Femur (tissue), 1 donor: ENCODE results near the gene HS3ST3A1.

Source experiments
- DNase-seq: peaks from one replicate; pipeline ENCODE4 v3.0.0-alpha.2; 2017

Gene HS3ST3A1

DNA sequence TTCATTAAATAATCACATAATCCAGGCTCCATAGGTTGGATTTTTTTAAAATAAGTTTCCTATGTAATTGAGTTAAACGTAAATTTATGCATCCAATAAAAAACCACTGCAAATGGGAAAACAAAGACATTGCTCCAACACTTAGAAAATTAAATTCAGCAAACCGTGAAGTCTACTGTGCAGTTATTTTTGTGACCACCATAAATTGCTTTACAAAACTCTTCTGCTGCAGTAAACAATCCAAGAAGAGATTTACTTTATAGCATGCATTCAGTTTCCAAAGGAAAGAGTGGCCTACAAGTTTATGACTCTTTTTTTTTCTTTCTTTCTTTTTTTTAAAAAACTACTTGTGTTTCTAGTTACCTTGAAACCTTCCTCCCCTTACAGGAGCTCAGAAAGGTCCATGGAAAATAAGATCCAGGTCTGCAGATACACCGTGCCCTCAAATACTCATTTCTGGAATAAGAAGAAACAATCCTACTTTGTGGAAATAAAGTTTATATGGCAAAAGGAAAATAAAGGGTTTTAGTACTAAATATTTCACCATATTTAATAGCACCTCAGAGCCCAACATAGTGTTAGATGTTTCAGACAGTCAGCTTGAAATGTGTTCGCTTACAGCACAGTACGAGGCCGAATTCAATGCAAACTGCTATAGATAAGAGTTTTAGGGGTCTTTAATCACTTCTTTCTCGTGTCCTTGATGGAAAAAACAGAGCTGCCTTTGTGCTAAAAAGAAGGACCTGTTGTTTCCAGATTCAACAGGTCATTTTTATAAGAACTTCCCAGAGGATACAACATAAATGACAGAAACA is 3.2 kb downstream of the HS3ST3A1 start:
- DNase-seq = no peak

DNA sequence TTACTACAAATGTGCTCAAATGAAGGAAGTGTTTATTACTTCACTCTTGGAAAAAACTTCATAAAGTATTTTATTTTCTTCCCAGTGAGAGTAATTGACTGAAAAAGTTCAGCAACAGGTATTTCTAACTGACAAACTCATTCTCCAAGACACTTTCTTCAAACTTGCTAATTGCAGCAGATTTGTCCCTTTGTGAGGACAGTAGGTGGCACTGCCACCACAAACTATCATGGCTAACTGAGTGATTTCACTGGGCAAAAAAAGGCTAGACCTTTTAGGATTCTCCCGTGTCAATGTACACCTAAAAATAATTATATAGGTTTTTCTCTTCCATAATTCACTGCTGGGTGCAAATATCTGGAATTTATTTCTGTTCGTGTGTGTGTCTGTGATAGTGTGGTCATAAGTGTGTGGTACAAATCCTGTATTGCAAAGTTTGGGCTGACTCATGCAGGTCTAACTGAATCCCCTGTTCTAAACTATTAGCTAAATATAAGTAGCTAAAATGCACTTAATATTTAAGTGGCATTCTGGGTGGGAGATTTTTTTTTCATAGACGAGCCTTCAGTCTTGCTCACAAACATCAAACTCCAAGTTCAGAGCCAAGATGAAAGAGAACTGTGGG is 3.9 kb downstream of the HS3ST3A1 start:
- peak; percentile 46 for DNase-seq

DNA sequence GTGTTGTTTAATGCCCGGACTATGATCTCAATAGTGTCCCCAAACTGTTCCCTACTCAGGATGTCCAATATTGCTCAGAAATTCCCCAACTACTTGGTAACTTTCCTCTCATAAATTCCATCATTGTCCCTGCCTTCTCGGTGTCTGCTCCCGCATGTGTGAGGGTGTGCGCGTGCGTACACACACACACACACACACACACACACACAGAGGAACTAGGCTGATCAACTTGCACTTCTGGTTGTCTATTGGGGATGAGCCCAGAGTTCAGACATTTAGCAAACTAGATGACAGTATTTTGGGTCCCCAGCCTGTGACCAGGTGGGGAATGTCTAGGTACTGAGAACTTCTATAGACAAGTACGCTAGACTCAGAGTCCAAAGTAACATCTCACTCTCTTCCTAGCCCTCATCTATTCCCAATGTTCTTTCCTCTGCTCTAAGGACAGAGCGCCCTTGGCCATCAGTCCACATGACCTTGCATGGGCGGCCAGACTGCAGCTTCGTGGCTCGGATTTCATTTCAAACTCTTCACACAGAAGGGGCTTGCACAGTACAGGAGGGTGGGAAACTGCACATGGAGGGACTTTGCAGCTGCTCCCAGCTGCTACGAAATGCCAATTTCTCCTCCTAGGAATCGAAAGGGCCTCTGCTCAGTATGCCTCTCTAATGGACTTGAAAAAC is 5.3 kb downstream of the HS3ST3A1 start:
- no peak for DNase-seq

DNA sequence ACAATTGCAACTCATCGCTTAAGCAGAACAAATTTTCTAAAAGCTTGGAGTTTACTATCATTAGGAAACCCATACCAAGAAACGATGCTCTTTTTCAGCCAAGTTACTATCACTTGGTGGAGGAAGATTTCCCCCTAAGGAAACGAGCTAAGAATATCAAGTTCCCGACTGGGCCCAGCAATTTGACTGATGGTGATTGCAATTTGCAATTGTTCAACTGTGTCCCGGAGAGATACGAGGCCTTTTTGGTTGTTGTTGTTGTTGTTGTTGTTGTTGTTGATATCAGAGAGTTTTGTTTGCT is 6.2 kb downstream of the HS3ST3A1 start:
- no peak for DNase-seq

DNA sequence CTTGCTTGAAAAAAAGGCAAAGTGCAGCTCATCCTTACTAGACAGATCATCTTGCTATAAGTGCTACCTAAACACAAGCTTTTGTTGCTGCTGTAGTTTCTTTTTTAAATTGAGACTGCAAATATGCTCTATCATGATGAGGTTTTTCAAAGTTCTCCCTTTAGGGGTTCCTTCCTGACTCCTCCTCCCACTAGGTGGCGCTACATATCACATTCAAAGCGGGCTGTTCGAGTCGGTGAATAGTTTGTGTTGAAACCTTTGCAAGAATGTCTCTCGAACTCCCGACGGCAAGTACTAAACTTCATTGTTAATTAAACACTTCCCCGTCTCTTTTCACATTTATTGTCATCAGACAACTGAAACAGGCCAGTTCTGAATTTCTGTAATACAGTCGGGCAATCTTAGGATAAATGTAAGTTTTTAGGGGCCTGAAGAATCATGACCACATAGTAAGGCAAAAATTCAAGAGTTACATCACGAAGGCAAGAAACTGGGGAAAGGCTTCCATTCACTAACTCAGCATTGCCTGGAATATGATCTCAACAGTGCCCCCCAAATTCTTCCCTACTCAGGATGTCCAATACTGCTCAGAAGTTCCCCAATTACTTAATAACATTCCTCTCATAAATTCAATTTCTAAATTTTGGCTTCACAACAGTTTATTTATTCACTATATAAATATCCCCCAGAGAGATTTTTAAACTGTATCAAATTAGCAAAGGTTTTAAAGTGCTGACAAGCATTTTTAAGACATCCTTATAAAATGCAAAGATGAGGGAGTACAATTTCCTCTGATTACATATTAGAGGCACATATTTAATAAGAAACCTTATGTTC is 6.7 kb downstream of the HS3ST3A1 start:
- DNase-seq = peak; percentile 89

DNA sequence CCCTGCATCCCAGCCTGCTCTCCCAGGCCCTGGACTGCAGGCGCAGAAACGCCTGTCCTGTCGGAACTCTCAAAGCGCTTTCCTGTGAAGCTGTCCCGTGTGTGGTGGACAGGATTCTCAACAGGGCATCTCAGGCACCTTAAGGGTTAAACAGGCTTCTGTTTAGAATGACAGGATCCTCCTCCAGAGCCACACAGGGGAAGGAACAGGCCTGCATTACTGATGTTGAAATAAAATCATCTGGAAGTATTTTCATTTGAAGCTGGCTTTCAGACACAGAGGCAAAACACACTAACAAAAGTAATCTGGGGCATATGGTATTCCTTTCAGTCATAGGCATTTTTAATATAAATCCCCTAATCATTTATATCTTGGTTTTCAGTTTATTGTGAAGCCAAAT is 7.4 kb downstream of the HS3ST3A1 start:
- DNase-seq = no peak

DNA sequence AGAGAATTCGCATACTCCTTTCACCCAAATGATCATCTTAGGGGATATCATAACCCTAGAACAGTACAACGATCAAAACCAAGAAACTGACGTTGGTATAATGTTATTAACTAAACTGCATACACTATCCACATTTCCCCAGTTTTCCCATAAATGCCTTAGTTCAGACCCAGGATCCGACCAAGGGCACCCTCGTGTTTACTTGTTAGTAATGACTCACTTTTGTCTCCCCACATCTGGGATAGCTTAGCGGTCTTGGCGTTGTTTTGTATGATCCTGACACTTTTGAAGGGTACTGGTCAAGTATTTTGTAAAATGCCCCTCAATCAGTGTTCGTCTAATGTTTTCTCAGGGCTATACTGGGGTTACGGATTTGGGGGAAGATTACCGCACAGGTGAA is 8.0 kb downstream of the HS3ST3A1 start:
- DNase-seq = no peak

DNA sequence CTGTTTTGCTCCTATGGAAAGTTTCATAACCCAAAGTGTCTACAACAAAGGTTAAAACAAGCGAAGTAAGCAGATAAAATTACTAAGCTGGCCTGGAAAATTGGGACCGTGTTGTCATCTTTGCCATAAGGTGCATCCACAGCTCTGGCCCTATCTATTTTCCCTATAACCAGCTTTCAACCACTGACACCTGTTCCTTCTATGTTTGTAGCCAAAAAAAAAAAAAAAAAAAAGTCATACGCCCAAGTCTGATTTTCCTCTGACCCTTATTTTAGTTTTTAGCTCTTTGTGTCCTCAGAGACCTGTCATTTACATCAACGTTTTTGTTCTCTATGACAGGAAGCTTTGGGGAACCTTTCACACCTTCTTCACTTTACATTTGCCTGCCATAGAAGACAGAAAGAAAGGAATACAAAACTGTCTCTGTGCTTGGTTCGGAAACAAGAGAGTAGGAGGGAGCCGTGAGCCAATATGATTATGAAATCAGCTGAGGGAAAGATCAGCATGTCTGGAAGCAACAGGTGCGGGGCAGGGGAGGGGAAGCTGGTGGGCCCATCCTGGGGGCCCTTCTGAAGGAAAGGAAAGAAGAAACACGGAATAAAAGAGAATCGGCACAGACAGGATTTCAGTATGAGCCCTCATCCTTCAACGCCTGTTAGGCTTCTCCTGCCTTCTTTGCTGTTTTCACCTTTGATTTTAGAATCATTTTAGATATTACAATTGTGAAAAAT is 8.5 kb downstream of the HS3ST3A1 start:
- no peak for DNase-seq

DNA sequence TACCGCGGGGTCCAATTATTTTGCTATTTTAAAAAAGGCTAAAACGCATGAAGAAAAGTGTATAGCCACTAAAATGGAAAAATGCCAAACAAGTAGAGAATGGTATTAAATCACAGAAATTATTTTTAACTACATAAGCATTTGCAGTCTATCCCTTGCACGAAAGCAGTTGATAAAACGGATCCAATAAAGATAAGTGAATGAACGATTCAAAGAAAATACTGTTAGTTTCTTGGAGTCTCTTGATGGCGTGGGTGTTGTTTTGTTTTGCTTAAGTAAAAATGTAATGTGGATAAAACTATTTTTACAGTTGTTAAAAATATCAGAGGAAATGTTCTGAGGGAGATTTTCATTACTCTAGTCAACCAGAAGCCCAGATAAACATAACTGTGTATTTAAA is 9.3 kb downstream of the HS3ST3A1 start:
- DNase-seq = no peak

DNA sequence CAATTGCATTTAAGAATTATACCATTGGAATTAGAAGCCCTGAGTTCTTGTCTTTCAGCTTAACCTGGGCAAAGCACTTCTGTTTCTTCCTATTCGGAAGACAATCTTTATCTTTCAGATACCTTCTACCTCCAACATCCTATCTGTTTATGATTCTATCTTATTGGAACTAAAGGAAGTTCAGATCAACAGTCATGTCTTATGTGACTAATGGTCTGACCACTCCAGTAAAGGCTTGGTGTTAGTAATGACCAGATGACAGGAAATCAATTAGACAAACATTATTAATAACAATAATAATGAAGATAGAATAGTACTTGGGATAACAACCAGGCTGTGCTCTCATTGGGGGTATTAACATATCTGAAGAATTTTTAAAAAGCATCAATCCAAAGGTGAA is 11.3 kb downstream of the HS3ST3A1 start:
- DNase-seq = no peak

DNA sequence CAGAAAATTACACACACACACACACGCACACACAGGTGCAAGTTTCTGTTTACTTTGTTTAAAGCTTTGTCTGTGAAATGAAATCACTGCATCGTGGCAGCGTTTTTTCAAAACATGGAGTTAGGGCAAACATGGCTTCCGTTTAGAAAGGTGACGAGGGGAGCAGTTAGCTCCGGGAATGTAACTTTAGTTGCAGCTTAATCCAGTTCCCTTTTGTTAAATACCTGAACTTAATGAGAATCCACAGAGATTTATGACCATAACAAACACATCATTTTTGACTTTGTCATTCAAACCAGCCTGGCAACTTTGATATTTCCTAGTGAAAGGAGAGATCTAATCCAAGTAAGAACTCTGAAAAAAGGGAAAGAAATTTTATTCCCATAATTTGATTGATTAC is 12.1 kb downstream of the HS3ST3A1 start:
- no peak for DNase-seq

DNA sequence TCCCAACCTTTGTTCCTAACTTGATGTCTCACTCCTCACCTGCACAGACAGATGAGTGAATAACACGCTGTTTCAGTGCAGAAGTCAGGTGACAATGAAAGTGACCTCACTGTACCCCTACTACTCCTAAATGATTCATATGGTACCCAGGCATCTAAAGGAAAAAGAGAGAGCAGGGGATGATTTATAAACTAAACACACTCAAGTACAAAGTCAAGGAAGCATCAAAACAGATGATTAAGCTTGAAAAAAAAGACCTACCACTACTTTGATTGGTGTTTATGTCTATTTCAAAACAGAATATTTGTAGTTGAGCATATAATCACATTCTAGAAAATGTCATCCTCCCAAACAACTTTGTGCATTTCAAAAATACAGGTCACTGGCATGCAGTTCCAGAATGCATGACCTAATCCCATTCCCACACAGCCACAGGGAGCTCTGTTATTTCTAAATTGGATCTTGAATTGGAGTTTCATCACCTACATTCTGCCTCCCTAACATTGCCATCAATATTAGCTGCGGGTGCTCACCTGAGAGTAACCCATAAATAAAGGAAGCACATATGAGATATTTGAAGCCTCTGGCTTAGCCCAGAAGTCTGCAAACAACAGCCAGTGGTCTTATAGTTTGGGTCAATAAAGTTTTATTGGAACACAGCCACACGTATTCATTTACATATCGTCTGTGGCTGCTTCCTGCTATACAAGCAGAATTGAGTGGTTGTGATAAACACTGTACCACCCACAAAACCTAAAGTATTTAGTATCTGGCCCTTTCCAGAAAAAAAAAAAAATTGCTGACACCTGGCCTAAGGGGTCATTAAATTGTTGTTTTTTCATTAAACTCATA is 14.0 kb downstream of the HS3ST3A1 start:
- DNase-seq = no peak

DNA sequence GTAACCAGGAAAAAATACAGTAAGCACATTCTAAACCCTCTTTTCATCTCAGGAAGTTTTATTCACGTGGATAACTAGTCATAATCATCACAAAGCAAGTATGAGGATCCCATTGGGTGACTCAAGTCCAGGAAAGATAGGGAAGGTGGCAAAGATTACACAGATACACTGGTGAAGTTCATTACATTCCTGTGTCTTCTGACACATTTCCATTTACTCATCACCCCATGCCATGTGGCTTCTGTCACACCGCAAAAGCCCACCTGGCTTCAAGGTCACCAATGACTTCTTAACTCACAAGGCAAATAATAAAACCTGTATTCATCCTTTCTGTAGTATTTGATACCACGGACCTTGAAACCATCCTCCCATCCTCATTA is 17.0 kb downstream of the HS3ST3A1 start:
- DNase-seq = no peak

DNA sequence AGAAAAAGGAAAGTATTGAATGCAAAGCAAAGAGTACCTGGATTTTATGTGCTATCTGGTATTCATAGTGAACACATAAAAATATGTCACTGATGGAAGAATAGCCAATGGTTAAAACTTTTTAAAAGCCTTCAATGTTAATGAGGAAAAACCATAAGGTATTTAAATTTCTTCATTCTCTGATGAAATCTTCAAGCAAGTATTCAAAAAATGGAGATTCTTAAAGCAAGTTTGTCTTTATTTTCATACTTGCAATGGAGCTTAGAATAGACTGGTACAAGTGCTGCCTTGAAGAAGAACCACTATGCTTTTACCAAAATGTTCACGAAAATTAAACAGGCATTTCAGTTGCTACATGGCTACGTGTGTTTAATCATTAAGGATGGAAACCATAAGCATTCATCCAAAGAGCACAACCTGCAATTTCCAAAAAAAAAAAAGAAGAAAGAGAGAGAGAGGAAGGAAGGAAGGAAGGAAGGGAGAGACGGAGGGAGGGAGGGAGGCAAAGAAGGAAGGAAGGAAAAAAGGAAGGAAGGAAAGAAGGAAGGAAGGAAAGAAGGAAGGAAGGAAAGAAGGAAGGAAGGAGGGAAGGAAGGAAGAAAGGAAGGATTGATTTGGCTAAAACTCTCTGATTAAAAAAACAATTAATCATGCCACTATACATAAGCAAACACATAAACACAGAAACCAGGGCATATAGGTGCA is 17.6 kb downstream of the HS3ST3A1 start:
- no peak for DNase-seq

DNA sequence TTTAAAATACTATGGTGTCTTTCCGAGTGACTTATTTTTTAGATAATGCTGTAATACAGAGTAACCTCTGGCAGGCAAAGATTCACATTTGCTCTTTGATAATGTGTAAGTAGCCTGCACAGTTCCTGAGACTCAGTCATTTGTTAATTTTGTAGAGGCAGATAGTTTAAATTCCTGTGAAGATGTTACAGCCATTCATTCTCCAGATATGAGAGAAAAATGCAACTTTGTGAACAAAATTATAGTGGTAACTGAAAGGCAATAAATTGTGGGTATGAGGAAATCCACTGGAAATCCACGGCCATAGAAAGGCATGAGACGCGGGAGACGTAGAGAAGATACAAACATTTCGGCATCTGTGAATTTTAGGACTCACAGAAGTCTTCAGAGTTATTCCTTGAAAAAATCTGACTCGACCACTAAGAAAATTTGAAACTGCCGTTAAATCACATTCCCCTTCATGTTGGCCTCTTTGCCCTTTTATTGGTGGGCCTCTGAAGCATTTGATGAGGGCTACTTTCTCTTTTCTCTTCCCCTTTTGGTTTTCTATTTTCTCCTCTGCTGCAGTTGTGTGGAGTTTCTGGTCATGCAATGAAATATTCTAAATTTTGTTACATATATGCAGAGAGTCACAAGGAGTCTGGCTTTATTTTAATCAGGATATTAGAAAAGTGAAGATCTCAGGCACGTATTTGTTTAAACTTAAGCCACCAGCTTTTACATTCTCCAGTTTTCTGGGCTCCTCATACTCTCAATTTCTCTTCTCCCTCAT is 18.8 kb downstream of the HS3ST3A1 start:
- no peak for DNase-seq

DNA sequence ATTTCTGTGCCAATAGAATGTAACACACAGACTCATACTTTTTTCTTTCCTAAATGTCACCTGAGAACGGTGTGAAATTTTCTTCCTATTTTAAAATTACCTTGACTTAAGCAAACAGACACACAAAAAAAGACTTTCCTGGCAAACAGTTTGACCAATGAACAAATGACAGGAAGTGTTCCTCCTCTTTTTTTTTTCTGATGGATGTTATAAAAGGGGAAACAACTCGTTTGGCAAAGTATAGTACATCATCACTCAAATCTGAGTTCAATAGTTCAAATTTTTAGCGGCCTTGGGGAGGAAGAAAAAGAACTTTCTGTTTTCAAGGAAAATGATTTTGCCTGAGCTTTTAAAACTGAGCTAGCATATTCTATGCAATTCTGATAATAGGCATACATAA is 19.8 kb downstream of the HS3ST3A1 start:
- DNase-seq = no peak

DNA sequence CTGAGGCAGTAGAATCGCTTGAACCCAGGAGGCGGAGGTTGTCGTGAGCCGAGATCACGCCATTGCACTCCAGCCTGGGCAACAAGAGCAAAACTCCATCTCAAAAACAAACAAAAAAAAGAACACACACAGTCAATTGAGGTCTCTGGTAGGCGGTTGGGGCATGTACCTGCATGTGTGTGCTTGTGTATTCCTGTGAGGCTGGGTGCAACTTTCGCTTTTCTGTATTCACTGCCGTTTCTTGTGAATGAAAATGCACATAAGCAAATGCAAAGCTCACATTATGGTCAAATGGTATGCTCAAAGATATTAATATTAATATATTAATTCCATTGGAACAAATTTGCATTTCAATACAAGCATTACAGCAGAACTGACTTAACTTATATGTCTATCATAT is 20.9 kb downstream of the HS3ST3A1 start:
- no peak for DNase-seq

DNA sequence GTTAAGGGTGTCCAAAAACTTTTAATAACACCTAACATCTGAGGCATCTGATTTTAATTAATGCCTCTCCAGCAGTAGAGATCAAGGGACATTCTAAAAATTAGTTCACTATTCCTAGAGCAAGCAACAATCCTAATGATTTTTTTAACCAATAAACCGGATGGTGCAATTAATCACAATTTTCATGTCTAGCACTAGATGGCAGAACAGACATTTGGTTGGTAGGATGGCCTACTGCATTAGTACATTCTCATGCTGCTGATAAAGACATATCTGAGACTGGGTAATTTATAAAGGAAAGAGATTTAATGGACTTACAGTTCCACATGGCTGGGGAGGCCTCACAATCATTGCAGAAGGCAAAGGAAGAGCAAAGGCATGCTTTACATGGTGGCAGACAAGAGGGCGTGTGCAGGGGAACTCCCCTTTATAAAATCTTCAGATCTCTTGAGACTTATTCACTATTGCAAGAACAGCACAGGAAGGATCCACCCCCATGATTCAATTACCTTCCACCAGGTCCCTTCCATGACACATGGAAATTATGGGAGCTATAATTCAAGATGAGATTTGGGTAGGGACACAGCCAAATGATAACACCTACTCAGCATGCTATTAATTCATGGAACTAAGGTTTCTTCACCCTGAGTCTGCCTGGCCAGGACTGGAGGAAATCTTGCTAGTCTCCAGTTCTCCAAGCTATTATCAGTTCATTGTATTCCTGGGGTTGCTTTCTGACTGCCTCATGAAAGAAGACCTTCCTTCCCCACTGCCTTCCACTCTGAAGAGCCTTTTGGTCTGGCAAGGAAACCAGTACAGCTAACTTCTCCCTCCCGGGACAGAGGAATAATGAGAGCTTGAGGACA is 24.8 kb downstream of the HS3ST3A1 start:
- no peak for DNase-seq

DNA sequence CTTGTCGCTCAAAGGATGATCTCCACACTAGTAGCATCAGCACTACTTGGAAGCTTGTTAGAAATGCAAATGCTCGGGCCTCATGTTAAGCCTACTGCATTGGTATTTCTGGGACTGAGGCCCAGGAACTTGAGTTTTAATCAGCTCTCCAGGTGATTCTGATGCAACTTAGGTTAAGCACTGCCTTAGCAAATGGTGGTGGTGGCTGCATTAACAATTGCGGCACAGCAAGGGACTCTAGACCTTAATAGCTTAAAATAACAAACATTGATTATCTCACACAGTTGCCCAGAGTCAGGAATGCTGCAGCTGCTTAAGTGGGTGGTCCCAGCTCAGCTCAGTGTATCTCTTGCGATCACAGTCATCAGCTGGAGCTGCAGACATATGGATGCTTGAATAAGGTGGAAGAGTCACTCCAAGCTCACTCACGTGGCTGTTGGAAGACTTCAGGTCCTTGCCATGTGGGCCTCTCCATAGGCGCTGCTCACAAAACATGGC is 25.8 kb downstream of the HS3ST3A1 start:
- DNase-seq = no peak
